Measurements from ENCODE around the gene NT5M.

DNA sequence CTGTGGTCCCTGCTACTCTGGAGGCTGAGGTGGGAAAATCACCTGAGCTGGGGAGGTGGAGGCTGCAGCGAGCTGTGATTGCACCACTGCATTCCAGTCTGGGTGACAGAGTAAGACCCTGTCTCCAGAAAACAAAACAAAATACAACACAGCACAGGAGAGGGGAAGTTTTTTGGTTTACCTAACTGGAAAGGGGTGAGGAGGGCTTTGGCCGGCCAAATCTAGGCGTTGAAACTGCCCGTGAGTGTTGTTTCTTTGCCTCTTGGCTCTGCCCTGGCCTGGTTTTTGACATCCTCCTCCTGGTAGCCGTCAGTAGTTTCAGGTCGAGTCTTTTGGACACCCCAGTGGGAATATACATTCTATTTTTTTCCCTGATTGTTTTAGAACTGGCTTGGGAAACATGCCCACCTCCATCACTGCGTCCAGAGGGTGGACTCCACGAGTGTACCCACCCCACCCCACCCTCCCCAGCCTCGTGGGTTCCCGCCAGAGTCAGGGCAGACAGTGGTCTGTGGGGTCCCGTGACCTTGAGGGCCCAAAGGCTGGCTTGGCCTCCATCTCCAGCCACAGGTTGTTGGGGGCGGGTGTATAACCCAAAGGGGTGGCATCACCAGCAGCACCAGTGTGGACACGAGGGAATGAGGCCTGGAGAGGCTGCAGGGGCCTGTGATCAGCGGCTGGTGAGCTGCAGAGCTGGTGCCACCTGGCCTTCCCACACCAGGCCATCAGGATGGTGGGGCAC is 42.7 kb downstream of the NT5M start:
- TF ChIP-seq, protein P1, sequence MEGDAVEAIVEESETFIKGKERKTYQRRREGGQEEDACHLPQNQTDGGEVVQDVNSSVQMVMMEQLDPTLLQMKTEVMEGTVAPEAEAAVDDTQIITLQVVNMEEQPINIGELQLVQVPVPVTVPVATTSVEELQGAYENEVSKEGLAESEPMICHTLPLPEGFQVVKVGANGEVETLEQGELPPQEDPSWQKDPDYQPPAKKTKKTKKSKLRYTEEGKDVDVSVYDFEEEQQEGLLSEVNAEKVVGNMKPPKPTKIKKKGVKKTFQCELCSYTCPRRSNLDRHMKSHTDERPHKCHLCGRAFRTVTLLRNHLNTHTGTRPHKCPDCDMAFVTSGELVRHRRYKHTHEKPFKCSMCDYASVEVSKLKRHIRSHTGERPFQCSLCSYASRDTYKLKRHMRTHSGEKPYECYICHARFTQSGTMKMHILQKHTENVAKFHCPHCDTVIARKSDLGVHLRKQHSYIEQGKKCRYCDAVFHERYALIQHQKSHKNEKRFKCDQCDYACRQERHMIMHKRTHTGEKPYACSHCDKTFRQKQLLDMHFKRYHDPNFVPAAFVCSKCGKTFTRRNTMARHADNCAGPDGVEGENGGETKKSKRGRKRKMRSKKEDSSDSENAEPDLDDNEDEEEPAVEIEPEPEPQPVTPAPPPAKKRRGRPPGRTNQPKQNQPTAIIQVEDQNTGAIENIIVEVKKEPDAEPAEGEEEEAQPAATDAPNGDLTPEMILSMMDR (IDR thresholded peaks at IDR 0.05; ENCODE audit: insufficient read depth, low read length, poor library complexity, severe bottlenecking), result no peak
- TF ChIP-seq EZH2phosphoT487 (conservative IDR thresholded peaks at IDR 0.05; ENCODE audit: low read length), result no peak
